ENCODE data around the gene SYNM. TPM values are rescaled to one million over a fixed set of nuclear protein-coding genes. Genes with fewer than 3 reads are reported as not detected.

The SYNM gene, protein sequence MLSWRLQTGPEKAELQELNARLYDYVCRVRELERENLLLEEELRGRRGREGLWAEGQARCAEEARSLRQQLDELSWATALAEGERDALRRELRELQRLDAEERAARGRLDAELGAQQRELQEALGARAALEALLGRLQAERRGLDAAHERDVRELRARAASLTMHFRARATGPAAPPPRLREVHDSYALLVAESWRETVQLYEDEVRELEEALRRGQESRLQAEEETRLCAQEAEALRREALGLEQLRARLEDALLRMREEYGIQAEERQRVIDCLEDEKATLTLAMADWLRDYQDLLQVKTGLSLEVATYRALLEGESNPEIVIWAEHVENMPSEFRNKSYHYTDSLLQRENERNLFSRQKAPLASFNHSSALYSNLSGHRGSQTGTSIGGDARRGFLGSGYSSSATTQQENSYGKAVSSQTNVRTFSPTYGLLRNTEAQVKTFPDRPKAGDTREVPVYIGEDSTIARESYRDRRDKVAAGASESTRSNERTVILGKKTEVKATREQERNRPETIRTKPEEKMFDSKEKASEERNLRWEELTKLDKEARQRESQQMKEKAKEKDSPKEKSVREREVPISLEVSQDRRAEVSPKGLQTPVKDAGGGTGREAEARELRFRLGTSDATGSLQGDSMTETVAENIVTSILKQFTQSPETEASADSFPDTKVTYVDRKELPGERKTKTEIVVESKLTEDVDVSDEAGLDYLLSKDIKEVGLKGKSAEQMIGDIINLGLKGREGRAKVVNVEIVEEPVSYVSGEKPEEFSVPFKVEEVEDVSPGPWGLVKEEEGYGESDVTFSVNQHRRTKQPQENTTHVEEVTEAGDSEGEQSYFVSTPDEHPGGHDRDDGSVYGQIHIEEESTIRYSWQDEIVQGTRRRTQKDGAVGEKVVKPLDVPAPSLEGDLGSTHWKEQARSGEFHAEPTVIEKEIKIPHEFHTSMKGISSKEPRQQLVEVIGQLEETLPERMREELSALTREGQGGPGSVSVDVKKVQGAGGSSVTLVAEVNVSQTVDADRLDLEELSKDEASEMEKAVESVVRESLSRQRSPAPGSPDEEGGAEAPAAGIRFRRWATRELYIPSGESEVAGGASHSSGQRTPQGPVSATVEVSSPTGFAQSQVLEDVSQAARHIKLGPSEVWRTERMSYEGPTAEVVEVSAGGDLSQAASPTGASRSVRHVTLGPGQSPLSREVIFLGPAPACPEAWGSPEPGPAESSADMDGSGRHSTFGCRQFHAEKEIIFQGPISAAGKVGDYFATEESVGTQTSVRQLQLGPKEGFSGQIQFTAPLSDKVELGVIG (N-terminal part only)
- total RNA-seq = 6.3 and 7.2 TPM in 2 replicates

DNA sequence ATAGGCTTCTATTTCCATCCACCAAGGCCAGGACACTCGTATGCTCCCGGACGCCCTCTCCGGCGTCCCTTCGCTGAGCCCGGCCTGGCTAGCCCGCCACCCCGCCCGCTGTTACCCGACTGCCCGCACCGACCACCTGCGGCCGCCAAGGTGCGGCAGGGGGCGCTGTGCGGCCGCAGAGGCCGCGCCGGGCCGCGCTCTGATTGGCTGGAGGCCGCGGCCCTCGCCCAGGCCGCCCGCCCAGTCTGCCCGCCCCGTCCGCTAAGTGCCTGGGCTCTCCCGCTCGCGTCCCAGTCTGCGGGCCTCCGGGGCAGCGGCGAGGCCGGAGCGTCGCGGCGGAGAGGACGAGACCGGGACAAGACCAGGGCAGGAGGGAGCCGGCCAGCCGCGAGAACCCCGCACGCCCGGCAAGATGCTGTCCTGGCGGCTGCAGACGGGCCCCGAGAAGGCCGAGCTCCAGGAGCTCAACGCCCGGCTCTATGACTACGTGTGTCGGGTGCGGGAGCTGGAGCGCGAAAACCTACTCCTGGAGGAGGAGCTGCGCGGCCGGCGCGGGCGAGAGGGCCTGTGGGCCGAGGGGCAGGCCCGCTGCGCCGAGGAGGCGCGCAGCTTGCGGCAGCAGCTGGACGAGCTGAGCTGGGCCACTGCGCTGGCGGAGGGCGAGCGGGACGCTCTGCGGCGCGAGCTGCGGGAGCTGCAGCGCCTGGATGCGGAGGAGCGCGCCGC lies at the start of gene SYNM:
Gene SYNM, plus strand, starts transcription at position 293 of the 726 bp plus-strand sequence. Its CDS starts 120 bp downstream, at position 413.

Other genes with a start within 250 kb of the SYNM start
- not detected in 2 replicates for gene PGPEP1L, start 97.3 kb upstream of the SYNM start, total RNA-seq
- gene TTC23, start 144.5 kb downstream of the SYNM start, total RNA-seq = 24.3 and 27.4 TPM in 2 replicates
- gene LRRC28, start 146.4 kb downstream of the SYNM start, total RNA-seq = 23.8 and 25.8 TPM in 2 replicates